Embryonic facial prominence (tissue), 1 donor: ENCODE results near the gene KRT6A.
"Not testable (repeated sequence)": the region's sequence is repeated elsewhere in the genome, so short reads cannot be mapped to it uniquely, and the experiment has no call there.

Source experiments
- DNase-seq: peaks from one replicate; pipeline ENCODE4 v3.0.0-alpha.2; 2016; ENCODE audit errors: extremely low spot score

KRT6A gene

DNA sequence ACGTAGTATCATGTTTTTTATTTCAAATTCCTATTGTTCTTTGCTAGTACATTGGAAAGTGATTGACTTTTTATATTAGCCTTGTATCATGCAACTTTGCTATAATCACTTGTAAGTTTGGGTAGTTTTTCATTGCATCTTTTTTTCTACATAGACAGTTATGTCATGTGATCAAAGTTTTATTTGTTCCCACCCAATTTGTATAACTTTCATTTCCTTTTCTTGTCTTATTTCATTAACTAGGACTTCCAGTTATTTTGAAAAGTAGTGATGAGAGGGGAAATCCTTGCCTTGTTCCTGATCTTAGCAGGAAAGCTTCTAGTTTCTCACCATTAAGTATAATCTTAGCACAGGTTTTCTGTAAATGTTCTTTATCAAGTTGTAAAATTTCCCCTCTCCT, 9.8 kb upstream of the KRT6A start:
- DNase-seq: no peak

- no peak for DNase-seq
Measured at GRCh38 chr12:52501490-52501889, 8.4 kb upstream of the KRT6A start.

DNA sequence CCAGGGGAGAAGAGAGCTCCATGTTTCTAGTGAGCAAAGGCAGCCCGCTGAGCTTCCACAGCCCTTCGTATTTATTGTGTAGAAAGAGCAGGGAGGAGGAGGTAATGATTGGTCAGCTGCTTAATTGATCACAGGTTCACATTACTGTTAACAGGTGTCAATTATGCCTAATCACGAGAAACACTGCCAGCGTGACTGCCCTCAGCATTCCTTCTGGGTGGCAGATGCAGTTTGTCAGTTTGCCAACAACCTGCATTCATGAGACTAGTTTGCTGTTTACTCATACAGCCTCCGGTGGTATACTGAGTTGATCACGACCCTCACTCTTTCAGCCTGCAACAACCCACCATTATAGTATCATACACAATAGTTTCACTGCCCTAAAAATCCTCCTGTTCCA, 7.5 kb upstream of the KRT6A start:
- not testable (repeated sequence) for DNase-seq

DNA sequence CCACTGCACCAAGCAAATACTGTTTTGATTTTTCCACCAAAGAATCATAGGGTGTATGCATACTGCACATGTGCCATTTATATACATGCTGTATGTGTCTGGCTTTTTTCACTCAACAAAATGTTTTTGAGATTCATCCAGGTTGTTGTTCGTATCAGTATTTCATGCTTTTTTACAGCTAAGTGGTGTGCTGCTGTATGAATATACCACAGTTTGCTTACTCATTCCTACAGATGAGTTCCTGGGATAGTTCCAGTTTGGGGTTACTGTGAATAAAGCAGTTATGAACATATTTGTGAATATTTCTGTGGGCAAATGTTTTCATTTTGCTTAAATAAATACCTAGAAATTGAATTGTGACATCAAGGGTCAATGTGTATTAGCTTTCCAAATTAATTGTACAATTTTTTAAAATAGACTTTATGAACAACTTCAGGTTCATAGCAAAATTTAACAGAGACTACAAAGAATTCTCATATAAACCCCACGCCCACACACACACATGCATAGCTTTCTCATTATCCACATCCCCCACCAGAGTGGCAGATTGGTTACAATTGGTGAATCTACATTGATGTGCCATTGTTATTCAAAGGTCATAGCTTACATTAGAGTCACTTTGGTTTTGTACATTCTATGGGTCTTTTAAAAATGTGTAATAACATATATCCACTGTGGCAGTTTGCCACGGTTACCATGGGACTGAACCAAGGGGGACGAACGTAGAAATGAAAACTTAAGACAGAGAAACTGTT, 6.9 kb upstream of the KRT6A start:
- DNase-seq: no peak

GRCh38 chr12:52498946-52499345, 5.9 kb upstream of the KRT6A start:
- no peak for DNase-seq

- no peak for DNase-seq
Measured at GRCh38 chr12:52497975-52498374, 4.9 kb upstream of the KRT6A start.

DNA sequence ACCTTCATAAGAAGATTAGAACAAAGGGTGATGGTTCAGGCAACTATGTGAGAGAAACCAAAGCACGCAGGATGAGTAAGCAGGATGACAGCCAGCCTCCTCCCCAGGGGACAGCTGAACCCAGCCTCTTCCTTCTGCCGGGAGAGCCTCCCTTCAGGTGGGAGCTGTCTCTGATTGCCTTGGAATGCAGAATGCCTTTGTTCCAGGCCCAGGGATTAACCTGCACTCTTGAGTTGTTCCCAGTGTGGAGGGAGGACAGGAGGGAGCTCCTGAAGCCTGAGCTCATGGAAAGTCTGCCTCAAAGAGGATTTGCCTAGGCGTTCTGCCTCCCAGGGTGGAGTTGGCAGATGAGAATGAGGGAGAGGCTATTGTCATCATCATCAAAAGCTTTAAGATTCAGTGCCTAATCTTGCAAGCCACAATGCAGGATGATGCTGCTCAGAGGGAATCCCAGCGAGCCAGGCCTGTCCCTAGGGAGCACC, 3.6 kb upstream of the KRT6A start:
- DNase-seq: no peak

DNA sequence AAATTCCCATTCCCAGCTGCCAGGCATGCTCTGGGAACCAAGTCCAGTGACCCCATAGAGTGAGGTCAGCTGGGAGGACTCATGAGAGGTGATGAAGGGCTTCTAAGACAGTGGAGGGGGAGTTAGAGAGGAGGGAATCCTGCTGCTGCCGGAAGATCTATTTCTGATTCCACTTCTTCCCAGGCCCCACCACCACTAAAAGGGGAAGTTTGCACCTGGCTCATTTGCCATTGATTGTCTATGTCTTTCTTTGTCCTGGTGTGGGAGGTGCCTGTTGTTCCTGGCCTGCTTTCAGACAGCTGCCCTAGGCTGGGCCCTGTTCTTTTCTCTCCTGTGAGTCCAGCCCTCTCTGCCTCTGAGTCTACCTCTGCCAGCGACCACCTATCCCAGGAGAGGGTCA, 3.0 kb upstream of the KRT6A start:
- DNase-seq: no peak

- DNase-seq: no peak
Measured at GRCh38 chr12:52495389-52495788, 2.3 kb upstream of the KRT6A start.

DNA sequence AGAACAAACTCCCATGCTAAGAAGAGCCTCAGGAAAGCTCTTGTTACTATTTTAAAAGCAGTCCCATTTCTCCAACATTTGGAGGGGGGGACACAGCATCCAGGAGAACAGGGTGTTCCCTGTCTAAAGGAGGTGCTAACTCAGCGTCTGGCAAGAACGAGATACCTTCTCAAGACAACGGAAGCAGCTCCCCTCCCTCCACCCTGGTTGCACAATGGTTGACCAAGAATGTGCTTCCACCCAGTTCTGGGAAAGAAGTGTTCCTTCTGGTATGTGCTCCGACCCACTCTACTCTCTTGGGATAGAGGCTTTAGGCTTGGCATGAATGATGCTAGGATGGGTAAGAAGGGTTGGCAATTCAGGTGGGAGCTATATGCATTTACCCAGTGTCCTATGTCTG, 1.5 kb upstream of the KRT6A start:
- DNase-seq: no peak

DNA sequence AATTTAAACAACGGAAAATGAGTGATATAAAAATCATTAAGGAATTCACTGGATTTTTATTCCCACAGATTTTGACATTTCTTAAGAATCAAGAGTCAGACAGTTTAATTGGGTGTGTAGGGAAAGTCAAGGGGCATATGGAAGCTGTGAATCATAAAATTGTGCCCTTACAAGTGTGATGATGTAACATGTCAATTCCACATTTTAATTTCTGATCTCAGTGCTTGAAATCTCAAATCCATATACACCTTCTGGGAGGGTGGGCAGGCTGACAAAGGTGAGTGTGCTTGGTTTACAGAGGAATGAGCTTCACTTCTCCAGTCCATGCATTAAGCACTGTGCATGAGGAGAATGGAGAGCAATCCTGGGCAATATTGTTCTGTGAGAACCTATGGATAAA, 1.0 kb upstream of the KRT6A start:
- no peak for DNase-seq

DNA sequence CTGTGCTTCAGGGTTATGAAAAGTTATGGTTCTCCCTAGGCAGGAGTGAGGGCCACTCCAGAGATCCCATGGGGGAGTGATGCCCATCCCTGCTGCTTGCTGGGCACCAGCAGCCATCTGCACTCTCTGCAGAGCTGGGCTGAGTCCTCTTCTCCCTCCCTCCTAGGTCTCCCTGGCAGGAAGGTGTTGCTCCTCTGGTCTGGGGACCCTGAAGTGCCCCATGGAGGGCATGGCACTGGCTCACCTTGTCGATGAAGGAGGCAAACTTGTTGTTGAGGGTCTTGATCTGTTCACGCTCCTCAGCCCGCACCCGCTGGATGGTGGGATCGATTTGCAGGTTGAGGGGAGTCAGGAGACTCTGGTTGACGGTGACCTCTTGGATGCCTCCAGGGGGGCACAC, 652 bp downstream of the KRT6A start:
- not testable (repeated sequence) for DNase-seq

DNA sequence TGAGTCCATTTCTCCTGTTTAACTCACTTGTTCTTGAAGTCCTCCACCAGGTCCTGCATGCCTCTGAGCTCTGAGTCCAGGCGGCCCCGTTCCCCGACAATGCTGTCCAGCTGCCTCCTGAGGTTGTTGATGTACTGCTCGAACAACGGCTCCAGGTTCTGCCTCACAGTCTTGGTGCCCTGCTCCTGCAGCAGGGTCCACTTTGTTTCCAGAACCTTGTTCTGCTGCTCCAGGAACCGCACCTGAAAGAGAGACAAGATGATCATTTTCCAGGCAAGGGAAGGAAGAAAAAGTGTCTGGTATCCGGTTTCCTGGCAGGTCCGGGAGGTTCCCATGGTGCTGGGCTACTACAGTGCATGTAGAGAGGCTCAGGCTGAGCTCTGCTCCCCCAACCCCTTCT, 1.6 kb downstream of the KRT6A start:
- not testable (repeated sequence) for DNase-seq

GRCh38 chr12:52488736-52489135, 4.3 kb downstream of the KRT6A start:
- no peak for DNase-seq

DNA sequence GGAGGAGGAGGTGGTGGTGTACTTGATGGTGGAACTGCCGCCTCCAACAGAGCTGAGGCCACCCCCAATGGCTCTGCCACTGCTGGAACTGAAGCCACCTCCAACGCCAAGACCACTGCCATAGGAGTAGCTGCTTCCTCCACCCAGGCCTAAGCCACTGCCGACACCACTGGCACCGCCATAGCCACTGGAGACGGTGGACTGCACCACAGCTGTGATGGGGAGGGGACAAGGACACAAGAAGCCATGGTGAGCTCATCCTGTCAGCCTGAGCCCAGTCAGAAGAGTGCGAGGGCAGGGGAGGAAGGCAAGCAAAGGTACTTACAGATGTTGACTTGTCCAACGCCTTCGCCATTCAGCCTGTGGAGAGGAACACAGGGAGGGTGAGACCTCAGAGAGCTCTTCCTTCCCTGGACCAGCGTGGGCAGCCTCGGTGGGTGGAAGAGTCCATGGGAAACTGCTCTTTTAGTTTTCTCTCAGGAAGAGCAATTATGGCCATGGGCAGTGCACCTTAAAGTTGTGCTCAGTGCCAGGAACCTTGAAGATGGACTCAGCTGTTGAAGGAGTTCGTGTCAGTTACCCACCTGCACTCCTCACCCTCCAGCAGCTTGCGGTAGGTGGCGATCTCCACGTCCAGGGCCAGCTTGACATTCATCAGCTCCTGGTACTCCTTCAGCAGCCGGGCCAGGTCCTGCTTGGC, 5.2 kb downstream of the KRT6A start:
- not testable (repeated sequence) for DNase-seq

GRCh38 chr12:52487211-52487610, 5.8 kb downstream of the KRT6A start:
- DNase-seq: no peak

- no peak for DNase-seq
Measured at GRCh38 chr12:52486166-52487105, 6.6 kb downstream of the KRT6A start.

DNA sequence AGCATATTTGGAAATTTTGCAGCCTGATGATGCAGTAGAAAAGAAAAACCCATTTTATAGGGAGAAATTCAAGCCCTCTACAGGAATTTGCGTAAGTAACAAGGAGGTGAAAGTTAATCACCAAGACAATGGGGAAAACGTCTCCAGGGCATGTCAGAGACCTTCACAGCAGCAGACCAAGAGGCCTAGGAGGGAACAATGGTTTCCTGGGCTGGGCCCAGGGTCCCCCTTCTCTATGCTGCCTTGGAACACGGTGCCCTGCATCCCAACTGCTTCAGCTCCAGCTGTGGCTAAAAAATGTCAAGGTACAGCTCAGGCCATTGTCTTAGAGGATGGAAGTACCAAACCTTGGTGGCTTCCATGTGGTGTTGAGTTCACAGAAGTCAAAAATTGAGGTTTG, 13.0 kb downstream of the KRT6A start:
- no peak for DNase-seq

DNA sequence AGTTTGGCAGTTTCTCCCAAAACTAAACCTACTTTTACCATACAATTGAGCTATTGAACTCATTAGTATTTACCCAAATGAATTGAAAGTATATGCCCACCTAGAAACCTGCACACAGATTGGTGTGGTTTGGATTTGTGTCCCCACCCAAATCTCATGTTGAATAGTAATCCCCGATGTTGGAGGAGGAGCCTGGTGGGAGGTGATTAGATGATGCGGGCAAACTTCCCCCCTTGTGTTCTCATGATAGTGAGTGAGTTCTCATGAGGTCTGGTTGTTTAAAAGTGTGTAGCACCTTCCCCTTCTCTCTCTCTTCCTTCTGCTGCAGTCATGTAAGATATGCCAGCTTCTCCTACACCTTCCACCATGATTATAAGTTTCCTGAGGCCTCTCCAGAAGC, 15.4 kb downstream of the KRT6A start:
- no peak for DNase-seq

- no peak for DNase-seq
Measured at GRCh38 chr12:52474212-52474611, 18.8 kb downstream of the KRT6A start.

DNA sequence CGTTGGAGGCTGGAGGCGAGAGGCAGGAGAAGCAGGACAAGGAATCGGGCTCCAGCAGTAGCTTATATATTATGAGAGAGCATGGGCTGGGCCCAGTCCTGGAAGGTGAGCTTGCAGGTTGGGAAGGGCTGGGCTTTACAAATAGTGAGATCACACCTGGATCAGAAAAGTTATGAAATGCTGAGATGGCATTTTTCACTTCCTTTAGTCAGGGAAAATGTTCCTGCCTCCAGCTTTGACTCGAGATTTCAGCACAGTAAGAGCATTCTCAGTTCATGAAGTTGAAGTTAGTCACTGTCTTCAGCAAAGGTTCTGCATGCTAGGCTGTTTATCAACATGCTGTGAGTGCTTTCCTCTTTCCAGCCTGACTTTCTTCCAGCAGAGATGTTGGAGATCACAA, 19.3 kb downstream of the KRT6A start, which contains the start of gene KRT6C:
Gene KRT6C, minus strand, starts transcription at position 38 of the 400 bp plus-strand sequence. CDS start 68 bp downstream, outside the sequence.
- DNase-seq: no peak

GRCh38 chr12:52469853-52470252, 23.2 kb downstream of the KRT6A start:
- no peak for DNase-seq
